LoVo (cell line): ENCODE results near the gene MFSD12.

Experiments used
- DNase-seq: peaks from one replicate; pipeline ENCODE4 v3.0.0-alpha.2; 2016; ENCODE audit warnings: low spot score

MFSD12 gene

GRCh38 chr19:3506384-3507340 is 50.7 kb downstream of the MFSD12 start:
- no peak for DNase-seq

DNA sequence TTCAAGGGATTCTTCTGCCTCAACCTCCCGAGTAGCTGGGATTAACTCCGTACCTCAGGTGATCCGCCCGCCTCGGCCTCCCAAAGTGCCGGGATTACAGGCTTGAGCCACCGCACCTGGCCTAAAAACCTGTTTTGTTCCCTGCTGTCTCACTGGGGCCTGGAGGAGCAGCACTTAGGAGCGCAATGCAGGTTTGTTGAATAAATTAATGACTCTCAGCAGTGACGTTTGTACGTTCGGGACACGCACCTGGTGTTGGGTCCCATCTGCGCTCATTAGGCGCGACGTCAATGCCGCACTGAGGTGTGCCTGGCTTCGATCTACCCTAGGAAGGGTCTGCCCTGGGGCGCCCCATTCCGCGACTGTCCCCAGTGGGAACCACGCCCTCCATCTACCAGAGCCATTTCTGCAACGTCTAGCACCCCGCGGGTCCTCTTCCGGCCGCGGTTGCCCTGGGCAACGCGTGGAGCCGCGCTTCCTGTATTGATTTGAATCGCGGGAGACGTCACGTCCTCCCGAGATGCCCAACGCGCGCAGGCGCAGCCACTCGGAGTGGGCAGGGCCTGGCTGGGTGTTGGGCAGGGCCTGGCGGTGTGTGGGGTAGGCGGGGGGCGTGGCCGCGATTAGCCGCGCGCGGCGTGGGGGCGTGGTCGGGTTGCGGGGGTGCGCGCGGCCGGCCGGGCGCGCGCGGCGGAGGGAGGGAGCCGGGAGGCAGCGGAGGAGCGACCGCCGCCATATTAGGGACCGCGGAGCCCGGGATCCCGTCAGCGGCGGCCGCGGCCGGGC is 51.6 kb downstream of the MFSD12 start, which contains the start of gene FZR1:
Gene FZR1, plus strand, starts transcription at position 714 of the 786 bp plus-strand sequence. CDS start 16,679 bp downstream, outside the sequence.
- peak; percentile 97 for DNase-seq

DNA sequence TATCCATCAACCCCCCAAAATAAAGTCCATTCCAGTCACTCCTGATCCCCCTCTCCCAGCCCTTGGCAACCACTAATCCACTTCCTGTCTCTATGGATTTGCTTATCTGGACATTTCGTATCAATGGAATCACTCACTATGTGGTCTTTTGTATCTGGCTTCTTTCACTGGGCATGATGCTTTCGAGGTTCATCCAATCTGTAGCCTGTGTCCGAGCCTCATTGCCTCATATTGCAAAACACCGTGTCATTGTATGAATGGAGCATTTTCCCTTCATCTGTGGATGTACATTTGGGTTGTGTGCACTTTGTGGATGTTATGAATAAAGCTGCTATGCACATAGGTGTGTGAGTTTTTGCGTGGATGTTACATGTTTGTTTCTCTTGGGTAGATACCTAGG is 52.7 kb downstream of the MFSD12 start:
- DNase-seq, result no peak

GRCh38 chr19:3503036-3503572 is 54.3 kb downstream of the MFSD12 start:
- DNase-seq, result no peak

DNA sequence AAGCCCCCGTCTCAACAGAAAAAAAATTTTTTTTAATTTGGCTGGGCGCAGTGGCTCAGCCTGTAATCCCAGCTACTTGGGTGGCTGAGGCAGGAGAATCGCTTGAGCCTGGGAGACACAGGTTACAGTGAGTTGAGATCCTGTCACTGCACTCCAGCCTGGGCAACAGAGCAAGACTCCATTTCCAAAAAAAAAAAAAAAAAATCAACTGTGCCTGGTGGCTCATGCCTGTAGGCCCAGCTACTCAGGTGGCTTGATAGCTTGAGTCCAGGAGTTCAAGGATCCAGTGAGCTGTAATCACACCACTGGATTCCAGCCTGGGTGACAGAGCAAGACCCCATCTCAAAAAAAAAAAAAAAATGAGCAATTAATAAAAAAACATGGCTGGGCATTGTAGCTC is 55.6 kb downstream of the MFSD12 start:
- DNase-seq, result no peak

- DNase-seq, result peak; percentile 98
Measured at GRCh38 chr19:3500429-3501101, 56.8 kb downstream of the MFSD12 start, which contains the start of gene DOHH. Gene DOHH (minus strand): TSS chr19:3500674. CDS start chr19:3496814, 3,860 bp downstream.

- peak; percentile 22 for DNase-seq
Measured at GRCh38 chr19:3499738-3500428, 57.5 kb downstream of the MFSD12 start.

- DNase-seq, result no peak
Measured at GRCh38 chr19:3497757-3498520, 59.4 kb downstream of the MFSD12 start.

DNA sequence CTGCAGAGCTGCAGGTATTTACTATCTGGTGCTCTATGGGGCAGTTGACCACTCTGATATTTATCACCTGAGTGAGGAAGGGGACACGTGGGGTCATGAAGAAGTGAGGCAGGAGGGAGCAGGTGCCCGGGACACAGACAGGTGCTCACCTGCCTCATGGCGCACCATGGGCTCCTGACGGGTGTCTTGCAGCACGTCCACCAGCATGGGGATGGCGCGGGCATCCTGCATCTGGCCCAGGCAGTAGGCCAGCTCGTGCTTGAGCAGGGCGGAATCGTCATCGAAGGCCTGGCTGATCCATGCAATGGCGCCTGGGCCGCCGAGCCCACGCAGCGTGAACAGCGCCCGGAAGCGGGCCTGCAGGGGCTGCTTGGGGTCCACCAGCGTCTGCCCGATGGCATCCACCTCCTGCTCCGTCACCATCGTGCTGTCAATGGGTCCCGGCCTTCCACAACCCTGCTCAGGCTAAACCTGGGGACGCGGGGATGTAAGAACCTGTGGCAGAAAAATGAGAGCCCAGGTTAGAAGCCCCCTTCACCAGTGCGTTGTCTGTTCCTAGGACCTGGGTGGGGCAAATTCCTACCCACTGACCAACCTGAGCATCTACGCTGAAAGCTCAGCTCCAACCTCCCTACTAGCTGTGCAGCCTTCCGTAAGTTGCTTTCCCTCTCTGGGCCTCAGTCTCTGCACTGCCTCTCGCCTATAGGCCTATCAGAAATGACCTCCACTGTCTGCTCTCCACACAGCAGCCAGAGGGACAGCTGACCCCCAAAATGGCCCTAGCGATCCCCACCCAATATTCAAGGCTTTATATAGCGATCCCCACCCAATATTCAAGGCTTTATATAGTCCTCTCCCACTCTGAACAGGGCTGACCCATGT is 60.8 kb downstream of the MFSD12 start:
- DNase-seq, result no peak

- DNase-seq, result no peak
Measured at GRCh38 chr19:3494559-3494958, 62.8 kb downstream of the MFSD12 start.
